Measurements from ENCODE around the gene TEDC1. TPM values are rescaled to one million over a fixed set of nuclear protein-coding genes. Genes with fewer than 3 reads are reported as not detected.

TEDC1 gene
- total RNA-seq, 2 experiments from 2014 or later, result 40.7 to 53.2 TPM

GRCh38 chr14:105473033-105473676, 17.9 kb upstream of the TEDC1 start:
- H3K9me3 Mint-ChIP-seq, result no peaks in the 10 kb centered on the region
- DNase-seq, result no peak
- peak overlapping the region; percentile 19 for H3K4me3 Mint-ChIP-seq
- H3K27ac Mint-ChIP-seq, result no peak overlapping the region
- H3K27me3 Mint-ChIP-seq, result peaks cover 16% of the 10 kb centered on the region
- H3K4me1 Mint-ChIP-seq, result peaks cover 9% of the 10 kb centered on the region
- POLR2A ChIA-PET, result no interaction called here
- CTCF ChIA-PET, result interaction anchor here (4.5 to 6.9 kb wide), 2 partner anchors 9 to 17 kb away, joined by 24 to 41 read pairs; partner anchors contain the start of gene TEDC1
- peaks cover 2% of the 10 kb centered on the region for H3K36me3 Mint-ChIP-seq (ENCODE audit: low read depth)

DNA sequence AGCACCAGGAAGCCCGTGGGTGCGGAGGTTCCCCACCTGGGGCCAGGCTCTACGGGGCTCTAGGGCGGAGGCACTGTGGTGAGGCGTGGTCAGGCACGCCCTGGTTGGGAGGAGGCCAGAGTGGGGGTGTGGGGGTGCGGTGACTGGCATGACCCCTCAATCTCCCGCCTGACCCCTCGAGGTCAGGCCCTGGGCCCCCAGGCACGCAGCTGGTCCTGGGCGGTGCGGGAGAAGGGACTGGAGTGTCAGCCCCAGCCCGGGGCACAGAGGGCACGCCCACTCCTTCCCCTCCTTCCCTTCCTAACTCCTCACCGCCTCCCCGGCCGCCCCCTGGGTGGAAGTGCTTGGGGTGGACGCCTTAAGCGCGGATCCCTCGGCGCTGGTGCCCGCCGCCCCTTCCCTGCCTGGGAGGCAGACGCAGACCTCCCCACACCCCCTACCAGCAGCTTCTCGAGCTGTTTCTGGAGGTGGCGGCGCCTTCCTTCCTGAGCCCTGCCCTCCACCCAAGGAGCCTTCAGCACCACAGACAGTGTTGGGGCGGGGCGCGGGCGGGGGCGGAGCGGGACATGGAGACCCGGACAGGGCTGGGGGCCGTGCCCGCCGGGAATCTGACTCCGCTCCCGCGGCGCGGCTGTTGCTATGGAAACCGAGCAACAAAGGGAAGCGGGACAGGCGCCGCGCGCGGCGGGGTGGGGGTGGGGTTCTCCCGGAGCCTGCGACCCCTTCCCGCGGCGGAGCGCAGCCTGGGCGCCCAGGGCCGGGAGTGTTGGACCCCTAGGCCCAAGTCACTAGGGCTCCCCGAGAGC, 17.2 kb upstream of the TEDC1 start:
- peaks cover 2% of the 10 kb centered on the region for H3K36me3 Mint-ChIP-seq (ENCODE audit: low read depth)
- H3K4me1 Mint-ChIP-seq, result peaks cover 9% of the 10 kb centered on the region
- H3K4me3 Mint-ChIP-seq, result peak overlapping the region; percentile 67
- peaks cover 16% of the 10 kb centered on the region for H3K27me3 Mint-ChIP-seq
- no peaks in the 10 kb centered on the region for H3K9me3 Mint-ChIP-seq
- POLR2A ChIA-PET, result no interaction called here
- CTCF ChIA-PET, result interaction anchor here (6.9 kb wide), 1 partner anchor 8 kb away, joined by 41 read pairs; no protein-coding TSS in a partner anchor
- DNase-seq, result peak; percentile 86
- no peak overlapping the region for H3K27ac Mint-ChIP-seq

GRCh38 chr14:105474483-105475268, 16.4 kb upstream of the TEDC1 start, which contains the start of gene CRIP2:
CRIP2 (plus strand) TSS chr14:105474821; CDS start chr14:105474863, 42 bp downstream.
- Mint-ChIP-seq H3K9me3 (no peaks in the 10 kb centered on the region), H3K4me1 (peaks cover 9% of the 10 kb centered on the region), H3K27ac (no peak within 1 kb of the TSS), H3K4me3 (peak within 1 kb of the TSS; percentile 67), H3K36me3 (ENCODE audit: low read depth) (peaks cover 2% of the 10 kb centered on the region), H3K27me3 (peaks cover 22% of the 10 kb centered on the region)
- ChIA-PET CTCF (interaction anchor here (2.2 kb wide), 1 partner anchor 17 kb away, joined by 5 read pairs; no protein-coding TSS in a partner anchor), POLR2A (no interaction called here)
- DNase-seq, result peak; percentile 33

DNA sequence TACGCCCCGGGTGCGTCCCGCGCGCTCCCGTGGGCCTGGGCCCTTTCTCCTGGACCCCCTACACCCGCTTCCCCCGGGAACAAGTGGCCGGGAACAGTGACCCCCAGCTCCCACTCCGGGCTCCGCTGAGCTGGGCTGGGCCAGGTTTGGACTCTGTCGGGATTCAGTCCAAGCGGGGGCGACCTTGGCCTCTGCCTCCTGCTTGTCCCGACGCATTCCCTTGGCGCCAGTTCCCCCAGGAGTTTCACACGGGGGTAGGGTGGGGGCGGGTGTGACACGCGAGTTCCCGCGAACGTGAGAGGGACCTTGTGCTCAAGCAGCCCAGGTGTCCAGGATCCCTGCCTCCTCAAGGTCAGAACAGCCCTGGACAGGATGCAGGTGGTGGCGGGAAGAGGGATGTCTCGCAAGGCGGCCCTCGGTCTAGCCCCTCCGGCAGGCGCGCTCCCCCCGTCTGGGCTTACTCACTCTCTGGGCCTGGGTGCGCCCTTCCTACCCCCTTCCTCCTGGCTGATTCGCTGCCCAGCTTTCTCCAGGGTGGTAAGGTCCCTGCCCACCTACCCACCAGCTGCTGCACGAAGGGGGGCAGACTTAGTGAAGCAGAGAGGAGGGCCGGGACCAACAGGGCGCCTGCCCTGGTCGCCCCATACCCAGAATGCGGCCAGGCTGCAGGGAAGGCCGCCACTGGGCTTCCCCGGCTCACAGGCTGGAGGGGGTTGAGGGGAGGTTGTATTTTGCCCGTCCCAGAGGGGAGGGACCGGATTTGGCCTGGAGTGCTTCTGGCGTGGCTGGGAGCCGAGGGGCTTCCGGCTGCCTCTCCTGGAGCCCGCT, 15.6 kb upstream of the TEDC1 start:
- peaks cover 29% of the 10 kb centered on the region for H3K27me3 Mint-ChIP-seq
- CTCF ChIA-PET, result interaction anchor here (1.8 to 2.2 kb wide), 2 partner anchors 14 to 17 kb away, joined by 5 read pairs; no protein-coding TSS in a partner anchor
- POLR2A ChIA-PET, result no interaction called here
- no peaks in the 10 kb centered on the region for H3K9me3 Mint-ChIP-seq
- peaks cover 13% of the 10 kb centered on the region for H3K4me1 Mint-ChIP-seq
- no peak overlapping the region for H3K4me3 Mint-ChIP-seq
- no peak for DNase-seq
- H3K27ac Mint-ChIP-seq, result no peak overlapping the region
- H3K36me3 Mint-ChIP-seq (ENCODE audit: low read depth), result peaks cover 4% of the 10 kb centered on the region

GRCh38 chr14:105476097-105476830, 14.8 kb upstream of the TEDC1 start:
- Mint-ChIP-seq H3K27me3 (peaks cover 29% of the 10 kb centered on the region), H3K27ac (no peak overlapping the region), H3K4me3 (no peak overlapping the region), H3K4me1 (peaks cover 20% of the 10 kb centered on the region), H3K9me3 (no peaks in the 10 kb centered on the region), H3K36me3 (ENCODE audit: low read depth) (peaks cover 4% of the 10 kb centered on the region)
- no peak for DNase-seq
- POLR2A ChIA-PET, result no interaction called here
- CTCF ChIA-PET, result interaction anchor here (1.8 to 2.2 kb wide), 2 partner anchors 13 to 16 kb away, joined by 5 read pairs; no protein-coding TSS in a partner anchor

GRCh38 chr14:105476831-105477659, 14.0 kb upstream of the TEDC1 start:
- POLR2A ChIA-PET, result no interaction called here
- Mint-ChIP-seq H3K36me3 (ENCODE audit: low read depth) (peaks cover 4% of the 10 kb centered on the region), H3K4me1 (peaks cover 25% of the 10 kb centered on the region), H3K27ac (peak overlapping the region; percentile 41), H3K27me3 (peaks cover 29% of the 10 kb centered on the region), H3K4me3 (no peak overlapping the region), H3K9me3 (no peaks in the 10 kb centered on the region)
- CTCF ChIA-PET, result interaction anchor here (1.8 to 2.2 kb wide), 2 partner anchors 13 to 15 kb away, joined by 5 read pairs; no protein-coding TSS in a partner anchor
- DNase-seq, result no peak

DNA sequence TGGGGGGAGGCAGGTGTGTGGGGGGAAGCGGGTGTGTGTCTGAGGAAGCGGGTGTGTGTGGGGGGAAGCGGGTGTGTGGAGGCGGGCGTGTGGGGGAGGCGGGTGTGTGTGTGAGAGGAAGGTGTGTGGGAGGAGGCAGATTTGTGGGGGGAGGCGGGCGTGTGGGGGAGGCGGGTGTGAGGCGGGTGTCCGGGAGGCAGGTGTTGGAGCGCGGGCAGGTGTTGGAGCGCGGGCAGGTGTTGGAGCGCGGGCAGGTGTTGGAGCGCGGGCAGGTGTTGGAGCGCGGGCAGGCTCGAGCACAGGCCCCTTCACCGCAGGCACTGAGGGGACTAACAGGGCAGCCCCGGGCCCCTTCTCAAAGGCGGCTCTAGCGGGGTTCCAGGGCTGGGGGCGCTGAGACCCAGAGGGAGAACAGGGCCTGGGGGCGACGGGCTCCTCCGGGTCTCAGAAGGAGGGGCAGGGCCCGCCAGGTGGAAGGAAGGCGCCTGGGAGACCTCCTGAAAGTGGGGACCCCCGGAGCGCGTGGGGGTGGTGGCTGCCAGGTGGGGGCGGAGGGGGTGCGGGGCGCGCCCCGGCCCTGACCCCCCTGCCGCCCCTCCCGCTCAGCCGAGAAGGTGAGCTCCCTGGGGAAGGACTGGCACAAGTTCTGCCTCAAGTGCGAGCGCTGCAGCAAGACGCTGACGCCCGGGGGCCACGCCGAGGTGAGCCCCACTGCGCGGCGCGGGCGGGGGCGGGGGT, 13.2 kb upstream of the TEDC1 start:
- Mint-ChIP-seq H3K4me1 (peaks cover 33% of the 10 kb centered on the region), H3K4me3 (no peak overlapping the region), H3K9me3 (no peaks in the 10 kb centered on the region), H3K36me3 (ENCODE audit: low read depth) (peaks cover 4% of the 10 kb centered on the region), H3K27me3 (peaks cover 29% of the 10 kb centered on the region), H3K27ac (no peak overlapping the region)
- ChIA-PET POLR2A (no interaction called here), CTCF (no interaction called here)
- peak; percentile 22 for DNase-seq

DNA sequence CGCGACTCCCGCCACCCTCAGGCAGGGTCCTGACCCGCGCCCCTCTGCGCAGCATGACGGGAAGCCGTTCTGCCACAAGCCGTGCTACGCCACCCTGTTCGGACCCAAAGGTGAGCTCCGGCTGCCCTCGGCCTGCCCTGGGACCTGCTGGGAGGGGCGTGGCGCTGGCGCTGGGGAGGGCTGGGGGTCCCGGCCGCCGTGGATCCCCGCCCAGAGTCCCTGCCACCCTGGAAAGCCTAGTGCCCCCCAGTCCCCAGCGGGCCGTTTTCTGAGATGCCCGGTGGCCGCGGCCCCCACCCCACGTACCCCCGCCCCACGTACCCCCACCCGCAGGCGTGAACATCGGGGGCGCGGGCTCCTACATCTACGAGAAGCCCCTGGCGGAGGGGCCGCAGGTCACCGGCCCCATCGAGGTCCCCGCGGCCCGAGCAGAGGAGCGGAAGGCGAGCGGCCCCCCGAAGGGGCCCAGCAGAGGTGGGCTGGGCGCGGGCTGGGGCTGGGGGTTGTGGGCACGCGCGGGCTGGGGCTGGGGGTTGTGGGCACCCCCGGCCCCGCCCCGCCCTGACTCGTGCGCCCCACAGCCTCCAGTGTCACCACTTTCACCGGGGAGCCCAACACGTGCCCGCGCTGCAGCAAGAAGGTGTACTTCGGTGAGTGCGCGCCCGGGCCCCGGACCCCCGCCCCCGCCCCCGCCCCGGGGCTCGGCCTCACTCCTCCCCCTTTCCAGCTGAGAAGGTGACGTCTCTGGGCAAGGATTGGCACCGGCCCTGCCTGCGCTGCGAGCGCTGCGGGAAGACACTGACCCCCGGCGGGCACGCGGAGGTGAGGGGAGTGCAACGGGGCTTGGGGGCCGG, 12.4 kb upstream of the TEDC1 start:
- Mint-ChIP-seq H3K4me3 (no peak overlapping the region), H3K27me3 (peaks cover 29% of the 10 kb centered on the region), H3K36me3 (ENCODE audit: low read depth) (peaks cover 4% of the 10 kb centered on the region), H3K27ac (no peak overlapping the region), H3K4me1 (peaks cover 33% of the 10 kb centered on the region), H3K9me3 (no peaks in the 10 kb centered on the region)
- POLR2A ChIA-PET, result no interaction called here
- no peak for DNase-seq
- CTCF ChIA-PET, result interaction anchor here (0.8 kb wide), 1 partner anchor 14 kb away, joined by 3 read pairs; no protein-coding TSS in a partner anchor

DNA sequence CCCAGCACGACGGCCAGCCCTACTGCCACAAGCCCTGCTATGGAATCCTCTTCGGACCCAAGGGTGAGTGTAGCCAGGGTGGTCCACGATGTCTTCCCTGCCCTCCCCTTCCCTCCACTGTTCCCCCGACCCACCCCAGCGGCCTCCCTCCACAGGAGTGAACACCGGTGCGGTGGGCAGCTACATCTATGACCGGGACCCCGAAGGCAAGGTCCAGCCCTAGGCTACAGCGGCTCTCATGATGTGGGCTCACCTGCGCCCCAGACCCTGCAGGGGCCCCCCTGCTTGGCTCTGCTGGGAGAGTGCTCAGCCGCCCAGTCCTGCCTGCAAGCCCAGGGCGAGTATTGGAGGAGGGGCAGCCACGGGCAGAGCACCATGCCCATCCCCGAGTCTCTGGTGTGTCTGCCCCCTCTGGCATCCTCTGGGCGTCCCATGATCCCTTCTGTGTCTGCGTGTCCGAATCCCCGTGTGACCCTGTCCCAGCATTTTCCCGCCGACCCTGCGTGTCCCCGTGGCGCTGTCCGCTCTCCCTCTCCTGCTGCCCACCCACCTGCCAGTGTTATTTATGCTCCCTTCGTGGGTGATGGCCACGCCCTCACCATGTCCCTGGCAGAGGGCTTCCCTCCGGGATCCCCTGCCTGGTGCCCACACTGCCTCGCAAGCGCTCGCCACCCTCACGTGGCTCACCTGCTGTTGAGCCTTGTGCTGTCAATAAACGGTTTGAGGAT, 11.5 kb upstream of the TEDC1 start:
- peaks cover 29% of the 10 kb centered on the region for H3K27me3 Mint-ChIP-seq
- ChIA-PET POLR2A (no interaction called here), CTCF (interaction anchor here (1.0 to 4.0 kb wide), 3 partner anchors 9 to 172 kb away, joined by 3 to 69 read pairs (median 41); partner anchors contain the start of gene TEDC1)
- no peak for DNase-seq
- no peaks in the 10 kb centered on the region for H3K9me3 Mint-ChIP-seq
- H3K4me3 Mint-ChIP-seq, result no peak overlapping the region
- peaks cover 37% of the 10 kb centered on the region for H3K4me1 Mint-ChIP-seq
- peak overlapping the region; percentile 79 for H3K27ac Mint-ChIP-seq
- peaks cover 4% of the 10 kb centered on the region for H3K36me3 Mint-ChIP-seq (ENCODE audit: low read depth)
